Neuron (in vitro differentiated cells): ENCODE results near the gene SCARF2.
"Not testable (repeated sequence)": the region's sequence is repeated elsewhere in the genome, so short reads cannot be mapped to it uniquely, and the experiment has no call there.

ENCODE experiments used
- H2AFZ ChIP-seq: one replicate; pipeline ENCODE4 v1.6.1; 2013; ENCODE audit warnings: low read depth, mild to moderate bottlenecking, inconsistent platforms, low read length, moderate library complexity
- H3K27me3 ChIP-seq: one replicate; pipeline ENCODE4 v1.6.1; 2013; ENCODE audit warnings: low read length; ENCODE audit not compliant: insufficient read depth
- H3K36me3 ChIP-seq: one replicate; pipeline ENCODE4 v1.6.1; 2013; ENCODE audit warnings: low read length; ENCODE audit not compliant: insufficient read depth
- H3K4me1 ChIP-seq: one replicate; pipeline ENCODE4 v1.6.1; 2013; ENCODE audit warnings: low read length; ENCODE audit not compliant: insufficient read depth
- H3K4me3 ChIP-seq: 2 replicates; pipeline ENCODE4 v1.5.1; 2013; ENCODE audit warnings: mild to moderate bottlenecking, low read length, moderate library complexity
- H3K9me3 ChIP-seq: one replicate; pipeline ENCODE4 v1.6.1; 2013; ENCODE audit warnings: low read length

The SCARF2 gene

DNA sequence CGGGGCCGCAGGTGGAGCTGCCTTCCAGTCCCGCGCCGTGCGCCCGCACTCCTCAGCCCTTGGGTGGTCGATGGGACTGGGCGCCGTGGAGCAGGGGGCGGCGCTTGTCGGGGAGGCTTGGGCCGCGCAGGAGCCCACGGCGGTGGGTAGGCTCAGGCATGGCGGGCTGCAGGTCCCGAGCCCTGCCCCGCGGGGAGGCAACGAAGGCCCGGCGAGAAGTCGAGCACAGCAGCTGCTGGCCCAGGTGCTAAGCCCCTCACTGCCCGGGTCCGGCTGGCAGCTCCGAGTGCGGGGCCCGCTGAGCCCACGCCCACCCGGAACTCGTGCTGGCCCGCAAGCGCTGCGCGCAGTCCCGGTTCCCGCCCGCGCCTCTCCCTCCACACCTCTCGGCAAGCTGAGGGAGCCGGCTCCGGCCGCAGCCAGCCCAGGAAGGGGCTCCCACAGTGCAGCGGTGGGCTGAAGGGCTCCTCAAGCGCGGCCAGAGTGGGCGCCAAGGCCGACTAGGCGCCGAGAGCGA is 45.2 kb downstream of the SCARF2 start:
- not testable (repeated sequence) for H3K36me3 ChIP-seq, H3K27me3 ChIP-seq, H3K4me3 ChIP-seq, H3K9me3 ChIP-seq, H2AFZ ChIP-seq
- H3K4me1 ChIP-seq: peaks cover 27% of the 10 kb centered on the region

DNA sequence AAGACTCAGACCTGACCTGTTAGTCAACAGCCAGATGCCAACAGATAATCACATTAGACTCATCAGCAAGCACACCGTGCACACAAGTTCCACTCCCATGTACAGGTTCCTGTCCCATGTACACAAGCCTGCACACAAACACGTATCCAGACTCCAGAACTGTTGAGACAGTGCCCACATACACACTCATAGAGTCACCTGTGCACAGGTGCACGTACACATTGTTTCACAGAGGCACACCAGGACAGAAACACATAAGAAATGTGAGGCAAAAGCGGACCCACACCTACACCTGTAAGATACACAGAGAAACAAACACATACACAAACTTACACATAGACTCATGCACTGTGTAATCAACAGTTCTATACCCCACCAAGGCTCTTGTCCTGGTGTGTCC is 46.4 kb downstream of the SCARF2 start:
- no peaks in the 10 kb centered on the region for H3K9me3 ChIP-seq
- peaks cover 22% of the 10 kb centered on the region for H3K4me1 ChIP-seq
- no peak overlapping the region for H3K4me3 ChIP-seq

GRCh38 chr22:20390394-20390907 is 47.2 kb downstream of the SCARF2 start:
- H3K36me3 ChIP-seq: peaks cover under 1% of the 10 kb centered on the region

More for the DNA sequence above, 46.4 kb downstream of the SCARF2 start:
- H3K27me3 ChIP-seq: no peaks in the 10 kb centered on the region
- peaks cover 5% of the 10 kb centered on the region for H3K36me3 ChIP-seq
- H2AFZ ChIP-seq: no peak overlapping the region

GRCh38 chr22:20389288-20389687 is 48.3 kb downstream of the SCARF2 start:
- H3K4me1 ChIP-seq: peaks cover 5% of the 10 kb centered on the region
- H3K9me3 ChIP-seq: no peaks in the 10 kb centered on the region
- no peak overlapping the region for H3K4me3 ChIP-seq
- H3K27me3 ChIP-seq: no peaks in the 10 kb centered on the region
- no peaks in the 10 kb centered on the region for H3K36me3 ChIP-seq
- H2AFZ ChIP-seq: no peak overlapping the region

More at GRCh38 chr22:20390394-20390907, 47.2 kb downstream of the SCARF2 start:
- H3K27me3 ChIP-seq: no peaks in the 10 kb centered on the region
- H3K9me3 ChIP-seq: no peaks in the 10 kb centered on the region
- H3K4me3 ChIP-seq: no peak overlapping the region
- H2AFZ ChIP-seq: no peak overlapping the region
- H3K4me1 ChIP-seq: peaks cover 14% of the 10 kb centered on the region

DNA sequence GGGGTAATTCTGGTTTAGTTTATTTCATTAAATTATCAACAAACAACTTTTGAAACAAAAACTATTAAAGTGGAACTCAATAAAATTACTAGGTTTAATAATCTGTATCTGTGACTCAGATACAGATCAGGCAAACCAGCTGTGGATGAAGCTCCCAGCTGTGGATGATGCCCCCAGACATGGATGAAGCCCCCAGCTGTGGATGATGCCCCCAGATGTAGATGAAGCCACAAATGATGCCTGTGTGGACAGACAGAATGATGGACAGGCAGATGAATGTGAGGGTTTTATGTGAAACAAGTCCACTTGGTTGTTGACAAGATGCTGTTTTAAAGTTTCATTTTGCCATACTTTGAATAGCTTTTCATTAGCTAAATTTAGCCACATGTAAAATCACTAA is 49.4 kb downstream of the SCARF2 start:
- peaks cover under 1% of the 10 kb centered on the region for H3K4me1 ChIP-seq
- no peak overlapping the region for H2AFZ ChIP-seq
- H3K36me3 ChIP-seq: no peaks in the 10 kb centered on the region
- no peak overlapping the region for H3K4me3 ChIP-seq
- no peaks in the 10 kb centered on the region for H3K27me3 ChIP-seq
- H3K9me3 ChIP-seq: no peaks in the 10 kb centered on the region

- no peaks in the 10 kb centered on the region for H3K27me3 ChIP-seq
- H2AFZ ChIP-seq: no peak overlapping the region
- H3K9me3 ChIP-seq: no peaks in the 10 kb centered on the region
- no peaks in the 10 kb centered on the region for H3K4me1 ChIP-seq
- H3K36me3 ChIP-seq: no peaks in the 10 kb centered on the region
- no peak overlapping the region for H3K4me3 ChIP-seq
Observed at GRCh38 chr22:20386972-20387371, 50.7 kb downstream of the SCARF2 start.

DNA sequence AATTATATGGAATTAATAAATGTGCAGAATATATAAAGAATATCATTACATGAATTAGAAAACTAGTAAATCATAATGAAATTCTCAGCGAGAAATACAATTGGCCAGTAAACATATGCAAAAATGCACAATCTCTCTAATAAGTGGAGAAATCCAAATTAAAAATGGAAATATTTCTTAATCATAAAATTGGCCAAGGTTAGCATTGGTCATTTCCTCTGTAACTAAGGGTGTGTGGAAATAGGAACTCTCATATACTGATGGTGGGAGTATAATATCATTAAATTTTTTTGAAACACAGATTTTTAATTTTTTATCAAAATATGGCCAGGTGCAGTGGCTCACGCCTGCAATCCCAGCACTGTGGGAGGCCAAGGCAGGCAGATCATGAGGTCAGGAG is 51.3 kb downstream of the SCARF2 start:
- Histone ChIP-seq H3K4me1 (no peaks in the 10 kb centered on the region), H3K27me3 (no peaks in the 10 kb centered on the region), H2AFZ (no peak overlapping the region), H3K36me3 (no peaks in the 10 kb centered on the region), H3K9me3 (no peaks in the 10 kb centered on the region), H3K4me3 (no peak overlapping the region)

GRCh38 chr22:20384865-20385264 is 52.8 kb downstream of the SCARF2 start:
- Histone ChIP-seq H3K9me3 (no peaks in the 10 kb centered on the region), H3K4me1 (no peaks in the 10 kb centered on the region), H3K36me3 (no peaks in the 10 kb centered on the region), H2AFZ (no peak overlapping the region), H3K27me3 (no peaks in the 10 kb centered on the region), H3K4me3 (no peak overlapping the region)

GRCh38 chr22:20384171-20384570 is 53.5 kb downstream of the SCARF2 start:
- Histone ChIP-seq H3K36me3 (no peaks in the 10 kb centered on the region), H3K4me3 (no peak overlapping the region), H3K27me3 (no peaks in the 10 kb centered on the region), H3K4me1 (no peaks in the 10 kb centered on the region), H2AFZ (no peak overlapping the region), H3K9me3 (no peaks in the 10 kb centered on the region)

DNA sequence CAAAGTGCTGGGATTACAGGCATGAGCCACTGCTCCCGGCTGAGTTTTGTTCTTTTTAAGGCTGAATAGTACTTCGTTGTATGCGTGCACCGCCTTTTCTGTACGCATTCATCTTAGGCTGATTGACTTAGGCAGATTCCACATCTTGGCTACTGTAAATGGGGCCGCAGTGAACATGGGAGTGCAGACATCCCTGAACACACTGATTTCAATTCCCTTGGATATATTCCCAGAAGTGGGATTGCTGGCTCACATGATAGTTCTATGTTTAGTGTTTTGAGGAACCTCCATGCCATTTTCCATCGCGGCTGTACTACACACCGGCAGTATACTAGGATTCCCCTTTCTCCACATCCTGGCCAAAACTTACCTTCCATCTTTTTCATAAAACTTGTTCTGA is 54.1 kb downstream of the SCARF2 start:
- H3K9me3 ChIP-seq: no peaks in the 10 kb centered on the region
- no peak overlapping the region for H2AFZ ChIP-seq
- H3K4me3 ChIP-seq: no peak overlapping the region
- H3K4me1 ChIP-seq: no peaks in the 10 kb centered on the region
- no peaks in the 10 kb centered on the region for H3K27me3 ChIP-seq
- H3K36me3 ChIP-seq: no peaks in the 10 kb centered on the region

DNA sequence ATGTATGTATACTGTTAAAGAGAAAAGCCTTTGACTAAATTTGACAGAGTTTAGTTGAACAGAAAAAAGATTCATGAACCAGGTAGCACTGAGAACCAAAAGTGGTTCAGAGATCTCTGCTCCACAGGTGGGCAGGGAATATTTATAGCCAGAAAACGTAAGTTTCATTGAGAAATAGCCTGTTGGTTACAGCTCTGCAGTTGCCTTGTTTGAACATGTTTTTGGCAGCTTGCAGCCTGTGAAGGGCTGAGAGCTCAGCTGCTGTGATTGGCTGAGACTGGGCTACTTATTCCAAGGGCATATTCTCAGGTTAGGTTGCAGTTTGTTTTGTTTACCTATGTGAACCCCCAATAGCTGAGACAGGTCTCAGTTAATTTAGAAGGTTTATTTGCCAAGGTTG is 57.1 kb downstream of the SCARF2 start:
- Histone ChIP-seq H3K9me3 (no peaks in the 10 kb centered on the region), H3K4me3 (no peak overlapping the region), H3K27me3 (no peaks in the 10 kb centered on the region), H2AFZ (no peak overlapping the region), H3K4me1 (no peaks in the 10 kb centered on the region), H3K36me3 (no peaks in the 10 kb centered on the region)

- H3K4me3 ChIP-seq, H3K9me3 ChIP-seq, H3K4me1 ChIP-seq, H3K36me3 ChIP-seq, H3K27me3 ChIP-seq, H2AFZ ChIP-seq: not testable (repeated sequence)
Observed at GRCh38 chr22:20378684-20379083, 58.9 kb downstream of the SCARF2 start.

- Histone ChIP-seq H3K27me3 (no peaks in the 10 kb centered on the region), H3K4me1 (no peaks in the 10 kb centered on the region), H3K9me3 (no peaks in the 10 kb centered on the region), H3K36me3 (no peaks in the 10 kb centered on the region), H3K4me3 (no peak overlapping the region), H2AFZ (no peak overlapping the region)
Observed at GRCh38 chr22:20378110-20378509, 59.5 kb downstream of the SCARF2 start.

DNA sequence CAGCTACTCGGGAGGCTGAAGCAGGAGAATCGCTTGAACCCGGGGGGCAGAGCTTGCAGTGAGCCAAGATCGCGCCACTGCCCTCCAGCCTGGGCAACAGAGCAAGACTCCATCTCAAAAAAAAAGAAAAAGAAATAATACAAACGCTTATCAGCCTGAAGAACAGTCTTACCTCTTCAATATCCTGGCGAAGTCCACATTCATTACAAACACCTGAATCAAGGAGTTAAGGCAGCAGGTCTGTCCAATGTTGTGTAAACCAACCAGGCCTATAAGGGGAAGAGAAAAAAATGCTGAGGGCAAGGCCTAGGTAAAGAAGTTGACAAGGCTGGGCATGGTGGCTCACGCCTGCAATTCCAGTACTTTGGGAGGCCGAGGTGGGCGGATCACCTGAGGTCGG is 60.6 kb downstream of the SCARF2 start:
- not testable (repeated sequence) for H3K4me3 ChIP-seq, H2AFZ ChIP-seq, H3K36me3 ChIP-seq, H3K9me3 ChIP-seq, H3K4me1 ChIP-seq, H3K27me3 ChIP-seq
